Stimulated activated CD8-positive, alpha-beta memory T cell treated with anti-CD3 and anti-CD28 coated beads, Interleukin-15, amount 100 ng/mL, for 24 hours (primary cell): ENCODE measurements around the gene CRB1.

ENCODE experiments used
- DNase-seq: peaks from one replicate; pipeline ENCODE4 v3.0.0-alpha.2; 2020; ENCODE audit warnings: low read depth

CRB1 gene

GRCh38 chr1:197304638-197305200 lies 36.7 kb downstream of the CRB1 start:
- DNase-seq: no peak

DNA sequence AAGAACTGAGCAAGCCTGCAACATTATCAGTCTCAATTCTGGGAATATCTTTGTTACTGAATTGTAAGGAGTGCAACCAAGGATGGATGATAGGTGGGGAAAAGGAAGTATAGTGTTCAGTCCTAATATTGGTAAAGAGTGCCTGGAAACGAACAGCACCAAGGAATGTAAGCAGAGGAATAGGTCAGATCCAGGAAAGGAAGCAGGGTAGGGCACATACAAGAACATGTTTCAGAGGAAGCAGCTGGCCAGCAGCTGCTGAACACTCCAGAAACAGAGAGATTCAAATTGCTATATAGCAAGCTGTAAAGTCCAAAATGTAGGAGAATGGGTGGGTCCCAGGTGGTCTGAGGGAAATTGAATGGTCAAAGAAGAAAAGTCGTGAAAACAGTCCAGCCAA lies 37.9 kb downstream of the CRB1 start:
- DNase-seq: no peak

DNA sequence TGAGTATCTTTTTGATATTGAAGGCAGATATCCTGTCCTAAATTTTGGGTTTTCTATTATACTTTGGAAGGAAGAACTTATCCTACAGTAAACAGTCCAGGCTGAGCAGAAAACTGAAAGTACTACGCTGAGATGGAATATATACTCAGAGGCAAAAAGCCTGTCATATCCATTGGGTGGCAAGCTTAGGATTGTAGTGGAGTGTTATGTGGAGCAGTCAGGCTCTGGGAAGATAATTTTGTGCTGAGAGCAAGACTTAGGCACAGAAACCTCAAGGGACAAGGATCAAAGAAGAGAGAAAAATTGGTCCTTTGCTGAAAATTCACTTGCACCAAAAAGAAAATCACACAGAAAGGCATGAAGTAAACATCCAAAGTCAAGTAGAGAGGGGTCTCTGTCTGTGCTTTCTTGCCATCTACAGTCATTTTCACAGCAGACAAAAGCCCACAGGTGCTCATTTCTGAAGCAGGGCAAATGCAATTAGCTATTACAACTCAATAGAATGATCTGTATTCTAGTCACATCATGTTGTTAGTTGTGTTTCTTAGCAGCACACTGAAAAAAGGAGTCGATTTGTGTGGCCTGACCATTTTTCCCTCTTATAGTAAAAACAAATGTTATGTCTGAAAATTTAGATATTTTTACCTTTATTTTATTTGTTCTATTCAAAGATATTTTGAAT lies 38.5 kb downstream of the CRB1 start:
- DNase-seq: no peak

DNA sequence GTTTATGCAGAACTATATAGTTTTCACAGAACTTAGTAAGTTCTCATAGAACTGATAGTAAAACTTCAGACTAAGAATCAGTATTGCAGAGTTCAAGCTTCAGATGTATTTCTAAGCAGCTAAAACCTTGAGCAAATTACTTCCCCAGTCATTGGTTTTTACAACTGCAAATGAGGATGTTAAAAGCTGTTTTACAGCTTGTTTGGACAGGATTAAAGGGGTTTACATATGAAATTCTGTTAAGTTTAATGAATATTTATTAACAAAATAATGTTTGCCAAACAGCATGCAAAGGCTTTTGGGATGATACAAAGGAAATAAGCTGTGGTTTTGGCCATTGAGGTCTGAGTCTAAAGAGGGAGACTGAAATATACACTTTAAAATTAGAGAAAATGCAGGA lies 39.1 kb downstream of the CRB1 start:
- no peak for DNase-seq

DNA sequence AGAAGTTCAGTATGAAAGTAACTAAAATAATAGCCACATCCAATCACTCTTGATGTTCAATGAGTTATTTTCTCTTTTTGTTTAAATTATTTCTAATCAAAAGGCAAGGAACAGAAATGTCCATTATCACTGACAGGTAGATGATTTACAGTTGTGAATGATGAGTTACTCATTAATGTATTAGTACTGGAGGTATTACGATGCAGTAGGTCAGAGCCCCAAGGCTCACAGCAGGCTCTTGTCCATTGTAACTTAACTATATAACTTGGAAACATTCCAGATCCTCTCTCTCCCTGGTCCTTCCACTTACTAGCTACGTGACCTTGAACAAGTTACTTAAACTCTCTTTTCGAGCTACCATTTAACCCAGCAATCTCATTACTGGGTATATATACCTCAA lies 39.5 kb downstream of the CRB1 start:
- DNase-seq: no peak

GRCh38 chr1:197311081-197311480 lies 43.0 kb downstream of the CRB1 start:
- no peak for DNase-seq

- DNase-seq: no peak
Measured at GRCh38 chr1:197312163-197312562, 44.1 kb downstream of the CRB1 start.

DNA sequence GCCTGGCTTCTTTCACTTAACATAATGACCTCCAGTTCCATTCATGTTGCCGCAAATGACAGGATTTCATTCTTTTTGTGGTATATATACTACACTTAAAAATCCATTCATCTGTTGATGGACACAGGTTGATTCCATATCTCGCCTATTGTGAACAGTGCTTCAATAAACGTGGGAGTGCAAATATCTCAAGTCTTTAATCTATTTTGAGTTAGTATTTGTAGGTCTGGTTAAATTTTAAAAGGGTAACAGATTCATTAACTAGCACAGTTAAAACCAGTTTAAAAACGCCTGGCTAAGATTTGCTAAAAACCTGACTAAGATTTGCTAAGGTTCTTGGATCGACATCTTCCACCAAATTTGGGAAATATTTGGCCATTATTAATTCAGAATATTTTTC lies 45.7 kb downstream of the CRB1 start:
- DNase-seq: no peak

DNA sequence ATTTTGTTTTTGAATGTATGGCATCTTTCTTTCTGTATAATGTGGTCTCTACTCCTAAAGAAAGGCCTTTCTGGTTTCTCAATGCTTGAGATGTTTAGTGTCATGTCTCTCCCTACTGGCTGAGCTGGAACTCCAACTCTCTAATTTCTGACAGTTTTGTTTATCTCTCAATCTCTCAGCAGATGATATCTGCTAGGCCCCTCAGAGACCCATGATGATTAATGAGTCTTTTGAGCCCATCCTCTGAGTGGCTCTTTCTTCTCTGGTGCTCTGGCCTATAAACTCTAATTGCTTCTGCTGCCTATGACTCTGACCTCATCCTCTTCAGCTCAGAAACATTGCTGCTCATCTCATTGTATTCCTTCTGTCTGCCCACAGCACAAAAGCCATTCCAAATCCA lies 46.6 kb downstream of the CRB1 start:
- no peak for DNase-seq

- no peak for DNase-seq
Measured at GRCh38 chr1:197319631-197320030, 51.6 kb downstream of the CRB1 start.

GRCh38 chr1:197320991-197321531 lies 53.0 kb downstream of the CRB1 start:
- no peak for DNase-seq

DNA sequence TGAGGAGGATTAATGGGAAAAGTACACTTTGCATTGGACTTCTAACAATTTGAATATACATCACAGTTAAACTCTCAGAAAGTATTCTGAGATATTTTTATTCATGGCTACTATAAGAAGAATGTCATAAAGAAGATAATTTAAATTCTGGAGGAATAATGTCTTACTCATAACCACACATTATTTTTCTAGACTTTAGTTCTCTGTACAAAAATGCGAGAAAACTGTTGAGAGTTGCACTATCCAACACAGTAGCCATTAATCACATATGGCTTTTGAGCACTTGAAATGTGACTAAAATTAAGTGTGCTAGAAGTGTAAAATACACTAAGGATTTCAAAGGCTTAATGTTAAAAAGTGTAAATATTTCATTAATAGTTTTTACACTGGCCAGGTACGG lies 53.8 kb downstream of the CRB1 start:
- DNase-seq: no peak

- no peak for DNase-seq
Measured at GRCh38 chr1:197327776-197328364, 59.8 kb downstream of the CRB1 start.

- DNase-seq: no peak
Measured at GRCh38 chr1:197330213-197330612, 62.2 kb downstream of the CRB1 start.

DNA sequence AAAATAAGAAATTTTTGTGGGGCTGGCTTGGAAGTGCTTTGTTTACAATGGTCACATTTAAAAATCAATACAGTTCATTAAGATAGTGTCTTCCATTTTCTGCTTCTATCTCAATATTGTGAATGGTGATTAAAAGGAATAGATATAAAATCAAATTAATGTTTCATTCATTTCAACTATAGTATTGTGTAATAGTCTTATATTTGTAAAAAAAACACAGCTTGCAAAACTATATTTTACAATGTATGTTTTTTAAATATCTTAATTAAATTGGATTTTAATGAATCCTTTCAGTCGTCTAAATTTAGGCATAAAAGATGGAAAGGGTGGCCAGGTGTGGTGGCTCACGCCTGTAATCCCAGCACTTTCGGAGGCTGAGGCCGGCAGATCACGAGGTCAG lies 63.5 kb downstream of the CRB1 start:
- DNase-seq: no peak

DNA sequence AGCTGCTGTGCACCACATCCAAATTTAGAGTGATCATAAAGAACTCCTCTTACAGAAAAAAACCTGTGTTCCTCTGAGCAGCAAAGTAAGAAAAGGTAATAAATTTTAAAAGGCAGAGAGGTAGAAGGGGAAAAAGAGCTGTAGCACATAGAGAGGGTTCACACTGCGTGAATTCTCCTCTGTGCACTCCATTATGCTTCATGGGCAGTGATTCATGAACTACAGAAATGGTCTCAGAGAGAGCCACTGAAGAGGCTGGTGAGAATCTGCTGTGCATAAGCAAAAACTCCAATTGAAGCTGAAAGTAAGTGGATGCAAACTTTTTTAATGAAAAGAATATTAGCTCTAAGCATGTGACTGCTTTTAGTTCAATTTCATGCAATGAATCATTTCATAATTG lies 65.0 kb downstream of the CRB1 start:
- no peak for DNase-seq

GRCh38 chr1:197336571-197336970 lies 68.5 kb downstream of the CRB1 start:
- no peak for DNase-seq

GRCh38 chr1:197339106-197340060 lies 71.3 kb downstream of the CRB1 start:
- no peak for DNase-seq

DNA sequence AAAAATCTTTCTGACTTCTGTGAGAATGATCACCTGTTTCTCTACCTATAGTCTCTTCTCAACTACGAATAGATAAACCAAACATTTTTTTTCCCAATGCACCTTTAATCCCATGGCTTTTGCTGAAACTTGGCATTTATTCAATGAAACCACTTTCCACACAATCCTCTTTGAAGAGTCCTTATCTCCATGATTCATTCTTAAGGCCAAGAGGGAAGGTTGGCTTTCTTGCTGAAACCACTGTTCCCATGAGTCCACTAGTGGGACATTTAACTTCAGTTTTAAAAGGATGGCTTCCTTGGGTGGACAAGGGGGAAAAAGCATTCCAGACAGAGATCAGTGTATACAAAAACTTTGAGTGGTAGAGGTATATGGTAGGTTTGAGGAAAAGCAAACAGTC lies 73.6 kb downstream of the CRB1 start:
- DNase-seq: no peak

GRCh38 chr1:197342044-197342565 lies 74.1 kb downstream of the CRB1 start:
- DNase-seq: no peak

DNA sequence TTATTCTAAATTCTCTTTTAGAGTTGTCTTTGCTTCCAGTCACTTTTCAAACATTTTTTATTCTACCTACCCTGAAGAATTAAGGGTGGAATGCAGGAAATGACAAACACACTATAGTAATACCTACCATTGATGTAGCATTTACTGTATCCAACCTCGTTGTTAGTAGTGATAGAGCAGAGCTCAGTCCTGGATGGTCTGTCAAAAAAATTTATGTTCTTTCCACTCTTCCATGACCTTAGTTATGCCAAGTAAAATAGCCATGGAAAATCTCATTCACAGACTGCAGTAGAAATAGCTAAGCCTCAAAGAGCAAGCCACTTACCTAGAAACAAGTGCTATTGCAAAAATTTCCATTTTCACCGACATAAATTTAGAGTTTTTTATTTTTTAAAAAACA lies 74.6 kb downstream of the CRB1 start:
- DNase-seq: no peak

DNA sequence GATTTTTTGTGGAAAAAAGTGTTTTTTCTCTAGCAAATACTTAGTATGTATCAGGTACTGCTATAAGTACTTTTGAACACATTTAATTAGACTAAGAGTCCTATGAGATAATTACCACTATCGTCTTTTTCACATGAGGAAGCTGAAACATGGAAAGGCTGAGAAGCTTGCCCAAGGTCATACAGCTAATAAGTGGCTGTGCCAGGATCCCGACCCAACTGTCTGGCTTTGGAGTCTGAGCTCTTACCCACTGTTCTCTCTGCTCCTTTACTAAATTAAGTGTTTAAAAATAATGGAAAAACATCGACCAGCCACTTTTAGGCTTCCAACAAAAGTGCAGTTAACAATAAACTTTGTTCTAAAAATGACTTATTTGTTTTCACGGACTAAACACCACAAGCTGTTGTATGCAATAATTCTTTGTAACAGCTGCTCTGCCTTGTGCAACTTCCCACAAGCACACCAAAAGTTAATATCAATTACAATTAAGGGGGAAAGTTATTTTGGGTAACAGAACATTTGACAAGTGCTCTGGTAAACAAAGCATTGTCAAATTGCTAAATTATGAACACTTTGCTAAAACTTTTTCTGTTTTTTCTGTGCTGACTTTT lies 75.7 kb downstream of the CRB1 start:
- DNase-seq: no peak
